Esophagus squamous epithelium (tissue), 4 donors: ENCODE data around the gene AHDC1.

Source experiments
- CTCF ChIP-seq, 6 experiments: fragments of 450-650 bp in 4 of 6; fragments of 200-600 bp in 2 of 6; sonication (generic) in 2 of 6; IDR thresholded peaks; one replicate each; pipeline ENCODE4 v1.5.1; 2016 to 2019; ENCODE audit warnings: antibody characterized with exemption in 6 of 6, mild to moderate bottlenecking in 4 of 6, moderate library complexity in 4 of 6
- POLR2A ChIP-seq, 4 donors: fragments of 450-650 bp; IDR thresholded peaks; one replicate each; pipeline ENCODE4 v1.6.1; 2017; ENCODE audit warnings: antibody characterized with exemption in 4 of 4, mild to moderate bottlenecking in 4 of 4, moderate library complexity in 3 of 4

- TF ChIP-seq CTCF (IDR thresholded peaks at IDR 0.05) = no peak
- no peak for TF ChIP-seq POLR2A (IDR thresholded peaks at IDR 0.05)
These were observed 82.6 kb downstream of the AHDC1 start for GRCh38 chr1:27521336-27521831.
